DND-41 (cell line): ENCODE results near the gene WDR90.

ENCODE experiments used
- ATAC-seq: fragments of 200-7000 bp; cut with Tn5 transposase; 3 replicates; pipeline ENCODE4 v1.9.1; 2021; ENCODE audit warnings: low read depth; ENCODE audit not compliant: insufficient read depth
- DNase-seq: peaks from one replicate; pipeline ENCODE4 v3.0.0-alpha.2; 2020
- H2AFZ ChIP-seq: 2 replicates; pipeline ENCODE4 v1.6.0; 2012; ENCODE audit warnings: low read depth, low read length
- H3K27ac ChIP-seq: 2 replicates; pipeline ENCODE4 v1.5.1; 2012; ENCODE audit warnings: low read length, inconsistent platforms
- H3K27me3 ChIP-seq: fragments of 200-600 bp; sonication (generic); 2 replicates; pipeline ENCODE4 v1.6.0; 2012; ENCODE audit warnings: low read length, mild to moderate bottlenecking, inconsistent platforms; ENCODE audit not compliant: insufficient read depth, poor library complexity
- H3K36me3 ChIP-seq: 2 replicates; pipeline ENCODE4 v1.5.1; 2012; ENCODE audit warnings: low read length, inconsistent platforms; ENCODE audit not compliant: insufficient read depth
- H3K4me1 ChIP-seq: 2 replicates; pipeline ENCODE4 v1.5.1; 2012; ENCODE audit warnings: mild to moderate bottlenecking, low read length; ENCODE audit not compliant: insufficient read depth
- H3K4me2 ChIP-seq: 2 replicates; pipeline ENCODE4 v1.6.0; 2012; ENCODE audit warnings: mild to moderate bottlenecking, moderate library complexity, low read length, inconsistent platforms; ENCODE audit not compliant: insufficient read depth
- H3K4me3 ChIP-seq, 2 experiments: fragments of 200-600 bp in 1 of 2; shearing (Covaris generic) in 1 of 2; 2 replicates each; pipeline ENCODE4 v1.5.1; 2012 to 2016; ENCODE audit warnings: inconsistent platforms in 2 of 2, low read length in 2 of 2, mild to moderate bottlenecking in 2 of 2, low read depth in 1 of 2, moderate library complexity in 1 of 2
- H3K79me2 ChIP-seq: 2 replicates; pipeline ENCODE4 v1.6.0; 2012; ENCODE audit warnings: low read length, inconsistent platforms; ENCODE audit not compliant: insufficient read depth
- H3K9ac ChIP-seq: 2 replicates; pipeline ENCODE4 v1.6.0; 2012; ENCODE audit warnings: low read depth, mild to moderate bottlenecking, inconsistent platforms, low read length, moderate library complexity
- H3K9me3 ChIP-seq: 2 replicates; pipeline ENCODE4 v1.5.1; 2012; ENCODE audit warnings: low read length, moderate library complexity, mild to moderate bottlenecking, inconsistent platforms; ENCODE audit not compliant: insufficient read depth, severe bottlenecking
- H4K20me1 ChIP-seq: 2 replicates; pipeline ENCODE4 v1.6.0; 2012; ENCODE audit warnings: low read length; ENCODE audit not compliant: insufficient read depth
- CTCF ChIP-seq: IDR thresholded peaks from 2 replicates; pipeline ENCODE4 v1.5.1; 2012; ENCODE audit warnings: borderline replicate concordance, low read length, moderate library complexity, mild to moderate bottlenecking; ENCODE audit not compliant: poor library complexity, severe bottlenecking; ENCODE audit errors: extremely low read depth
- EZH2 ChIP-seq: IDR thresholded peaks from 3 replicates; pipeline ENCODE4 v1.6.1; 2012; ENCODE audit warnings: borderline replicate concordance, low read depth, mild to moderate bottlenecking, moderate library complexity, low read length, inconsistent platforms; ENCODE audit not compliant: severe bottlenecking

Gene WDR90

GRCh38 chr16:626787-627453 lies 22.2 kb upstream of the WDR90 start:
- H3K4me2 ChIP-seq = no peak overlapping the region
- ATAC-seq = no peak

GRCh38 chr16:627454-628239 lies 21.5 kb upstream of the WDR90 start:
- no peak for TF ChIP-seq CTCF
- no peak for TF ChIP-seq EZH2
- no peaks in the 10 kb centered on the region for H3K9me3 ChIP-seq
- no peak overlapping the region for H3K9ac ChIP-seq
- no peaks in the 10 kb centered on the region for H3K4me1 ChIP-seq
- H3K4me2 ChIP-seq = no peak overlapping the region
- ATAC-seq = no peak
- peaks cover 21% of the 10 kb centered on the region for H3K36me3 ChIP-seq
- peaks cover 20% of the 10 kb centered on the region for H4K20me1 ChIP-seq
- no peak for DNase-seq
- H3K27ac ChIP-seq = no peak overlapping the region
- H3K4me3 ChIP-seq = no peak overlapping the region
- no peak overlapping the region for H2AFZ ChIP-seq
- H3K27me3 ChIP-seq = no peaks in the 10 kb centered on the region
- H3K79me2 ChIP-seq = no peaks in the 10 kb centered on the region

More at GRCh38 chr16:626787-627453, 22.2 kb upstream of the WDR90 start:
- DNase-seq = no peak
- TF ChIP-seq CTCF (no peak), EZH2 (no peak)
- Histone ChIP-seq H3K36me3 (peaks cover 21% of the 10 kb centered on the region), H3K27ac (no peak overlapping the region), H3K79me2 (no peaks in the 10 kb centered on the region; the same call in 1 of the 2 replicates), H3K4me3 (no peak overlapping the region), H4K20me1 (peaks cover 24% of the 10 kb centered on the region), H3K9me3 (no peaks in the 10 kb centered on the region), H3K27me3 (no peaks in the 10 kb centered on the region), H3K9ac (no peak overlapping the region), H3K4me1 (no peaks in the 10 kb centered on the region), H2AFZ (no peak overlapping the region)

- H4K20me1 ChIP-seq = peaks cover 23% of the 10 kb centered on the region
- peaks cover 25% of the 10 kb centered on the region for H3K36me3 ChIP-seq
- H3K9me3 ChIP-seq = no peaks in the 10 kb centered on the region
- H3K4me2 ChIP-seq = no peak overlapping the region
- no peaks in the 10 kb centered on the region for H3K79me2 ChIP-seq
- H3K9ac ChIP-seq = no peak overlapping the region
- H3K27me3 ChIP-seq = no peaks in the 10 kb centered on the region
- H2AFZ ChIP-seq = no peak overlapping the region
- ATAC-seq = no peak
- TF ChIP-seq EZH2 (no peak), CTCF (no peak)
- no peak for DNase-seq
- H3K4me3 ChIP-seq = no peak overlapping the region
- no peaks in the 10 kb centered on the region for H3K4me1 ChIP-seq
- no peak overlapping the region for H3K27ac ChIP-seq
Measured at GRCh38 chr16:628321-629061, 20.7 kb upstream of the WDR90 start.
